HepG2 (cell line): ENCODE measurements around the gene IL1RL1. TPM values are rescaled to one million over a fixed set of nuclear protein-coding genes. Genes with fewer than 3 reads are reported as not detected.
A peak's percentile ranks its signal among the peaks of the same experiment; 100 is the strongest.

ENCODE experiments used
- AKAP8 ChIP-seq: sonication (generic); formaldehyde crosslinking; IDR thresholded peaks from 2 replicates; pipeline ENCODE4 v1.5.1; 2020; ENCODE audit warnings: mild to moderate bottlenecking, missing genetic modification reagents
- EHMT2 ChIP-seq: fragments of 200-600 bp; sonication (generic); IDR thresholded peaks from 2 replicates; pipeline ENCODE4 v1.7.0; 2017; ENCODE audit warnings: antibody characterized with exemption, low read depth, low read length, borderline replicate concordance
- FOXP1 ChIP-seq, 2 experiments: fragments of 450-650 bp in 1 of 2; IDR thresholded peaks; 2 replicates each; pipeline ENCODE4 v1.6.1; 2017 to 2018; ENCODE audit warnings: antibody characterized with exemption in 1 of 2
- GLI4 ChIP-seq: sonication (generic); formaldehyde crosslinking; IDR thresholded peaks from 2 replicates; pipeline ENCODE4 v1.5.1; 2020; ENCODE audit warnings: missing genetic modification reagents, mild to moderate bottlenecking, moderate library complexity, borderline replicate concordance
- KDM2A ChIP-seq: sonication (generic); formaldehyde crosslinking; IDR thresholded peaks from 2 replicates; pipeline ENCODE4 v1.4.0; 2020; ENCODE audit warnings: low read depth, missing genetic modification reagents, borderline replicate concordance
- LCORL ChIP-seq, 2 experiments: fragments of 450-650 bp in 1 of 2; sonication (generic) in 1 of 2; formaldehyde crosslinking in 1 of 2; IDR thresholded peaks; 2 replicates each; pipeline versions ENCODE4 v1.5.0 to v1.6.1; 2017 to 2020; ENCODE audit warnings: antibody characterized with exemption in 1 of 2, missing genetic modification reagents in 1 of 2
- MBNL3 ChIP-seq: fragments of 250-450 bp; sonication (Bioruptor Pico); conservative IDR thresholded peaks from 2 replicates; pipeline ENCODE4 v1.8.0; 2022; ENCODE audit warnings: mild to moderate bottlenecking, inconsistent platforms
- MZF1 ChIP-seq: sonication (generic); formaldehyde crosslinking; IDR thresholded peaks from 2 replicates; pipeline ENCODE4 v1.8.1; 2023; ENCODE audit warnings: mild to moderate bottlenecking, missing genetic modification reagents, borderline replicate concordance
- ONECUT2 ChIP-seq: sonication (generic); formaldehyde crosslinking; IDR thresholded peaks from 2 replicates; pipeline ENCODE4 v1.4.0; 2020; ENCODE audit warnings: missing genetic modification reagents
- TAF15 ChIP-seq: fragments of 200-400 bp; formaldehyde crosslinking; IDR thresholded peaks from one replicate; pipeline ENCODE4 v1.6.1; 2018; ENCODE audit warnings: mild to moderate bottlenecking, low read depth, low read length; ENCODE audit not compliant: poor library complexity, severe bottlenecking
- THYN1 ChIP-seq: sonication (generic); formaldehyde crosslinking; IDR thresholded peaks from 2 replicates; pipeline ENCODE4 v1.8.1; 2023; ENCODE audit warnings: low read depth, mild to moderate bottlenecking, moderate library complexity, missing genetic modification reagents, borderline replicate concordance
- ZKSCAN8 ChIP-seq: IDR thresholded peaks from 2 replicates; pipeline ENCODE4 v1.6.1; 2016; ENCODE audit warnings: borderline replicate concordance, missing genetic modification reagents, missing compliant biosample characterization
- ZNF782 ChIP-seq: sonication (generic); formaldehyde crosslinking; IDR thresholded peaks from 2 replicates; pipeline ENCODE4 v1.4.0; 2020; ENCODE audit warnings: missing genetic modification reagents, mild to moderate bottlenecking, borderline replicate concordance
- polyA plus RNA-seq, 8 experiments: library from polyadenylated mRNA; depleted of rRNA in 3 of 8; stranded (reverse) in 7 of 8; unstranded in 1 of 8; fragments of >200 nt; fragmentation: Illumina TruSeq in 4 of 8; extraction: Trizol in 4 of 8; gene quantifications; 2 replicates each; pipeline versions ENCODE4 v1.2.1 to v1.2.3, GENCODE V29; 2011 to 2016; ENCODE audit warnings: low read depth in 4 of 8, missing spikeins in 1 of 8, mixed read lengths in 1 of 8; ENCODE audit not compliant: insufficient read depth in 1 of 8
- total RNA-seq, 5 experiments: library from RNA; depleted of rRNA; stranded (reverse); fragments of >200 nt; fragmentation: Illumina TruSeq; extraction: Trizol; gene quantifications; 2 replicates each; pipeline ENCODE4 v1.2.3, GENCODE V29; 2016; ENCODE audit warnings: low read depth in 1 of 5
- TF ChIP-seq, protein P1 (sequence below): sonication (generic); formaldehyde crosslinking; IDR thresholded peaks from 2 replicates; pipeline ENCODE4 v1.5.1; 2020; ENCODE audit warnings: mild to moderate bottlenecking, missing genetic modification reagents, moderate library complexity
- TF ChIP-seq, protein P2 (sequence below): sonication (generic); formaldehyde crosslinking; IDR thresholded peaks from 2 replicates; pipeline ENCODE4 v1.8.1; 2023; ENCODE audit warnings: mild to moderate bottlenecking, missing genetic modification reagents
- TF ChIP-seq, protein P3 (sequence below): sonication (generic); formaldehyde crosslinking; IDR thresholded peaks from 2 replicates; pipeline ENCODE4 v1.5.1; 2020; ENCODE audit warnings: mild to moderate bottlenecking, missing genetic modification reagents, borderline replicate concordance
- TF ChIP-seq, protein P4 (sequence below): sonication (generic); formaldehyde crosslinking; IDR thresholded peaks from 2 replicates; pipeline ENCODE4 v1.5.0; 2020; ENCODE audit warnings: mild to moderate bottlenecking, missing genetic modification reagents, borderline replicate concordance

Gene IL1RL1
- total and polyA plus RNA-seq, 2 of the 13 experiments (the other 11 are each of a cell fraction or from before 2014, with no cell fraction given) = 0.02 to 0.03 TPM

DNA sequence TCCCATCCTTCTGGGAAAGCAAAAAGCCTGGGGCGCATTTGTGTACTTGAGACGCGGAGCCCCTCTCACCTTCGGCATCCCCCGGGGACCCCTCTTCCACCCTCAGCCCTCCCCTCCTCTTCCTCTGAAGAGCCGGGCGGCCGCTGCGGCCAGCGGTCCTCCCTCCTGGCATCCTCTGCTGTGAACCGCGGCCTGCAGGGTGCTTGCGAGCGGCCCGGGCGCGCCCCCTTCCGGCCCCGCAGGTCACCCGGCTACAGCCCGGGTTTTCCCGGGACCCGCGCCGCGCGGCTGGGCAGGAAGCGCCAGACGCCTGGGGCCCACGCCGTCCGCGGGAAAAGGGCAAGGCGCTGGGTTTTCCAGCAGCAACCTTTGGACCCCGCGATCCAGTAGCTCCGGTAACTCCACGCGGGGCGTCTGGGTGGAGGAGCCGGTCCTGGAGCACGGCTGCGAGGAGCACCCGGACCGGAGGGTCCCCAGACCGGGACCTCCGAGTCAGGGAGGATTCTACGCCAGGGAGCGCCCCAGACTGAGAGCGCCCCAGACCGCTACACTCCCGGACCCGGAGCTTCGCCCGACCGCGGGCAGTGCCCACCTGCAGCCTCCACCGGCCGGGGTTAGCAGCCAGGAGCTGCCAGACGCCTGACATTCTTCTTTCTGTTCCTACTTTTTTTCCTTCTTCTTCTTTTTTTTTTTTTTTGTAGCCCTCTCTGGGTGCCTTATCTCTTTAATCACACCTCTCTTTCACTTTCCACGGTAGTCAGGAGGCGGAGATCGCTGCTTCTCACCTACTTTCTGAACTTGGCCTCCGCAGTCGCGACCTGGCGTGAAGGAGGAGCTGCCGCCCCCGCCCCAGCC, 44.4 kb downstream of the IL1RL1 start, which contains the start of gene IL18R1 (continued):
- TF ChIP-seq, protein P1, sequence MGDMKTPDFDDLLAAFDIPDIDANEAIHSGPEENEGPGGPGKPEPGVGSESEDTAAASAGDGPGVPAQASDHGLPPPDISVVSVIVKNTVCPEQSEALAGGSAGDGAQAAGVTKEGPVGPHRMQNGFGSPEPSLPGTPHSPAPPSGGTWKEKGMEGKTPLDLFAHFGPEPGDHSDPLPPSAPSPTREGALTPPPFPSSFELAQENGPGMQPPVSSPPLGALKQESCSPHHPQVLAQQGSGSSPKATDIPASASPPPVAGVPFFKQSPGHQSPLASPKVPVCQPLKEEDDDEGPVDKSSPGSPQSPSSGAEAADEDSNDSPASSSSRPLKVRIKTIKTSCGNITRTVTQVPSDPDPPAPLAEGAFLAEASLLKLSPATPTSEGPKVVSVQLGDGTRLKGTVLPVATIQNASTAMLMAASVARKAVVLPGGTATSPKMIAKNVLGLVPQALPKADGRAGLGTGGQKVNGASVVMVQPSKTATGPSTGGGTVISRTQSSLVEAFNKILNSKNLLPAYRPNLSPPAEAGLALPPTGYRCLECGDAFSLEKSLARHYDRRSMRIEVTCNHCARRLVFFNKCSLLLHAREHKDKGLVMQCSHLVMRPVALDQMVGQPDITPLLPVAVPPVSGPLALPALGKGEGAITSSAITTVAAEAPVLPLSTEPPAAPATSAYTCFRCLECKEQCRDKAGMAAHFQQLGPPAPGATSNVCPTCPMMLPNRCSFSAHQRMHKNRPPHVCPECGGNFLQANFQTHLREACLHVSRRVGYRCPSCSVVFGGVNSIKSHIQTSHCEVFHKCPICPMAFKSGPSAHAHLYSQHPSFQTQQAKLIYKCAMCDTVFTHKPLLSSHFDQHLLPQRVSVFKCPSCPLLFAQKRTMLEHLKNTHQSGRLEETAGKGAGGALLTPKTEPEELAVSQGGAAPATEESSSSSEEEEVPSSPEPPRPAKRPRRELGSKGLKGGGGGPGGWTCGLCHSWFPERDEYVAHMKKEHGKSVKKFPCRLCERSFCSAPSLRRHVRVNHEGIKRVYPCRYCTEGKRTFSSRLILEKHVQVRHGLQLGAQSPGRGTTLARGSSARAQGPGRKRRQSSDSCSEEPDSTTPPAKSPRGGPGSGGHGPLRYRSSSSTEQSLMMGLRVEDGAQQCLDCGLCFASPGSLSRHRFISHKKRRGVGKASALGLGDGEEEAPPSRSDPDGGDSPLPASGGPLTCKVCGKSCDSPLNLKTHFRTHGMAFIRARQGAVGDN (CRISPR knock-in tag) = peak; percentile 81
- TF ChIP-seq, protein P2, sequence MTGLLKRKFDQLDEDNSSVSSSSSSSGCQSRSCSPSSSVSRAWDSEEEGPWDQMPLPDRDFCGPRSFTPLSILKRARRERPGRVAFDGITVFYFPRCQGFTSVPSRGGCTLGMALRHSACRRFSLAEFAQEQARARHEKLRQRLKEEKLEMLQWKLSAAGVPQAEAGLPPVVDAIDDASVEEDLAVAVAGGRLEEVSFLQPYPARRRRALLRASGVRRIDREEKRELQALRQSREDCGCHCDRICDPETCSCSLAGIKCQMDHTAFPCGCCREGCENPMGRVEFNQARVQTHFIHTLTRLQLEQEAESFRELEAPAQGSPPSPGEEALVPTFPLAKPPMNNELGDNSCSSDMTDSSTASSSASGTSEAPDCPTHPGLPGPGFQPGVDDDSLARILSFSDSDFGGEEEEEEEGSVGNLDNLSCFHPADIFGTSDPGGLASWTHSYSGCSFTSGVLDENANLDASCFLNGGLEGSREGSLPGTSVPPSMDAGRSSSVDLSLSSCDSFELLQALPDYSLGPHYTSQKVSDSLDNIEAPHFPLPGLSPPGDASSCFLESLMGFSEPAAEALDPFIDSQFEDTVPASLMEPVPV (CRISPR knock-in tag) = peak; percentile 68; the same call in 1 of the 2 replicates
- TF ChIP-seq MBNL3 (CRISPR knock-in tag) = no peak
- peak; percentile 84 for TF ChIP-seq KDM2A
- no peak for TF ChIP-seq ONECUT2
- 0 out of 2 replicates have a peak, but pooled peaks have one; percentile 59 for TF ChIP-seq ZKSCAN8 (CRISPR knock-in tag)
- 0 out of 2 replicates have a peak, but pooled peaks have one; percentile 28 for TF ChIP-seq AKAP8 (CRISPR knock-in tag)
- no peak for TF ChIP-seq MZF1 (CRISPR knock-in tag)
- TF ChIP-seq, protein P3, sequence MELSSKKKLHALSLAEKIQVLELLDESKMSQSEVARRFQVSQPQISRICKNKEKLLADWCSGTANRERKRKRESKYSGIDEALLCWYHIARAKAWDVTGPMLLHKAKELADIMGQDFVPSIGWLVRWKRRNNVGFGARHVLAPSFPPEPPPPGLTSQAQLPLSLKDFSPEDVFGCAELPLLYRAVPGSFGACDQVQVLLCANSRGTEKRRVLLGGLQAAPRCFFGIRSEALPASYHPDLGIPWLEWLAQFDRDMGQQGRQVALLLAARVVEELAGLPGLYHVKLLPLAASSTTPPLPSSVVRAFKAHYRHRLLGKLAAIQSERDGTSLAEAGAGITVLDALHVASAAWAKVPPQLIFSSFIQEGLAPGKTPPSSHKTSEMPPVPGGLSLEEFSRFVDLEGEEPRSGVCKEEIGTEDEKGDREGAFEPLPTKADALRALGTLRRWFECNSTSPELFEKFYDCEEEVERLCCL (CRISPR knock-in tag) = no peak
- no peak for TF ChIP-seq LCORL (IDR thresholded peaks at IDR 0.05)
- TF ChIP-seq LCORL (CRISPR knock-in tag; IDR thresholded peaks at IDR 0.05) = peak; percentile 44; the same call in 1 of the 2 replicates
- TF ChIP-seq EHMT2 = no peak
- TF ChIP-seq THYN1 (CRISPR knock-in tag) = no peak
- no peak for TF ChIP-seq FOXP1 (IDR thresholded peaks at IDR 0.05)
- TF ChIP-seq FOXP1 (CRISPR knock-in tag; IDR thresholded peaks at IDR 0.05) = no peak
- peak; percentile 59; the same call in 1 of the 2 replicates for TF ChIP-seq ZNF782 (CRISPR knock-in tag)
- TF ChIP-seq, protein P4, sequence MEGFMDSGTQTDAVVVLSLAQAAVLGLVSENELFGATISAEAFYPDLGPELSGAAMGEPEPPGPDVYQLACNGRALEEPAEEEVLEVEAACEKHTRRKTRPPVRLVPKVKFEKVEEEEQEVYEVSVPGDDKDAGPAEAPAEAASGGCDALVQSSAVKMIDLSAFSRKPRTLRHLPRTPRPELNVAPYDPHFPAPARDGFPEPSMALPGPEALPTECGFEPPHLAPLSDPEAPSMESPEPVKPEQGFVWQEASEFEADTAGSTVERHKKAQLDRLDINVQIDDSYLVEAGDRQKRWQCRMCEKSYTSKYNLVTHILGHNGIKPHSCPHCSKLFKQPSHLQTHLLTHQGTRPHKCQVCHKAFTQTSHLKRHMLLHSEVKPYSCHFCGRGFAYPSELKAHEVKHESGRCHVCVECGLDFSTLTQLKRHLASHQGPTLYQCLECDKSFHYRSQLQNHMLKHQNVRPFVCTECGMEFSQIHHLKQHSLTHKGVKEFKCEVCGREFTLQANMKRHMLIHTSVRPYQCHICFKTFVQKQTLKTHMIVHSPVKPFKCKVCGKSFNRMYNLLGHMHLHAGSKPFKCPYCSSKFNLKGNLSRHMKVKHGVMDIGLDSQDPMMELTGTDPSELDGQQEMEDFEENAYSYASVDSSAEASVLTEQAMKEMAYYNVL = 0 out of 2 replicates have a peak, but pooled peaks have one; percentile 40
- no peak; the same call in 1 of the 2 replicates for TF ChIP-seq GLI4 (CRISPR knock-in tag)
- peak; percentile 98 for TF ChIP-seq TAF15
